Breast epithelium (tissue), 4 donors: ENCODE data around the gene NGDN. TPM values are rescaled to one million over a fixed set of nuclear protein-coding genes. Genes with fewer than 3 reads are reported as not detected.
"Not testable (repeated sequence)": the region's sequence is repeated elsewhere in the genome, so short reads cannot be mapped to it uniquely, and the experiment has no call there.

Experiments
- DNase-seq, 2 donors: peaks; one replicate each; pipeline ENCODE4 v3.0.0-alpha.2; 2019; ENCODE audit warnings: low spot score in 2 of 2
- H3K27ac ChIP-seq, 2 donors: fragments of 200-600 bp; sonication (generic) in 1 of 2; one replicate each; pipeline ENCODE4 v1.5.1; 2016 to 2019; ENCODE audit warnings: mild to moderate bottlenecking in 1 of 2
- H3K27me3 ChIP-seq, 2 donors: fragments of 200-600 bp; sonication (generic) in 1 of 2; one replicate each; pipeline versions ENCODE4 v1.5.1 to v1.6.0; 2017 to 2019; ENCODE audit warnings: control low read depth in 1 of 2, mild to moderate bottlenecking in 1 of 2
- H3K36me3 ChIP-seq: fragments of 200-600 bp; one replicate; pipeline ENCODE4 v1.5.1; 2019
- H3K4me1 ChIP-seq, 2 donors: fragments of 200-600 bp; sonication (generic); one replicate each; pipeline ENCODE4 v1.5.1; 2016 to 2019; ENCODE audit warnings: control low read depth in 1 of 2
- H3K4me3 ChIP-seq, 3 donors: fragments of 200-600 bp; sonication (generic); 1 replicate in 2 of 3; 2 replicates in 1 of 3; pipeline ENCODE4 v1.5.1; 2016 to 2019; ENCODE audit warnings: mild to moderate bottlenecking in 3 of 3, moderate library complexity in 2 of 3
- H3K9me3 ChIP-seq, 2 donors: fragments of 200-600 bp; sonication (generic) in 1 of 2; one replicate each; pipeline ENCODE4 v1.5.1; 2016 to 2019; ENCODE audit warnings: control low read depth in 1 of 2
- CTCF ChIP-seq, 3 donors: fragments of 450-650 bp; IDR thresholded peaks; one replicate each; pipeline ENCODE4 v1.5.1; 2016 to 2017; ENCODE audit warnings: antibody characterized with exemption in 3 of 3, mild to moderate bottlenecking in 3 of 3, moderate library complexity in 3 of 3
- POLR2A ChIP-seq: fragments of 450-650 bp; IDR thresholded peaks from one replicate; pipeline ENCODE4 v1.6.1; 2016; ENCODE audit warnings: antibody characterized with exemption, mild to moderate bottlenecking, moderate library complexity
- POLR2AphosphoS5 ChIP-seq, 3 donors: sonication (generic); formaldehyde crosslinking; IDR thresholded peaks; one replicate each; pipeline ENCODE4 v1.6.1; 2017; ENCODE audit warnings: antibody characterized with exemption in 3 of 3
- intact Hi-C: fragments of 100-400 bp; cut with DNase I; formaldehyde crosslinking; loops from one replicate; pipeline ENCODE4 v1.15.1; 2023; ENCODE audit warnings: low total_unique reads
- total RNA-seq, 3 donors: library from RNA; depleted of rRNA; stranded (reverse); fragments of >200 nt; gene quantifications; one replicate each; pipeline ENCODE4 v1.1.0, GENCODE V29; 2016

NGDN gene
- total RNA-seq, 3 donors from 2014 or later, result 39.8 to 58.8 (median 42.3) TPM

DNA sequence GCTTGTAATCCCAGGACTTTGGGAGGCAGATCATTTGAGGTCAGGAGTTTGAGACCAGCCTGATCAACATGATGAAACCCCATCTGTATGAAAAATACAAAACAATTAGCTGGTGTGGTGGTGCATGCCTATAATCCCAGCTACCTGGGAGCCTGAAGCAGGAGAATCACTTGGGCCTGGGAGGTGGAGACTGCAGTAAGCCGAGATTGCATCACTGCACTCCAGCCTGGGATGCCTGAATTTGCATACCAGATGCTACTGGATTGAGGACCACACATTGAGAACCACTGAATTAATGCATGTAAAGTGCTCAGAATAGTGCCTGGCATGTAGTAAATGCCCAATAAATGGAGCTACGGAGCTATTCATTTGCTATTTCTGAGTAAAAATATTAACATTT, 19.1 kb upstream of the NGDN start:
- H3K36me3 ChIP-seq, result no peaks in the 10 kb centered on the region
- no peak for TF ChIP-seq POLR2AphosphoS5 (IDR thresholded peaks at IDR 0.05)
- TF ChIP-seq CTCF (IDR thresholded peaks at IDR 0.05), result no peak
- TF ChIP-seq POLR2A, result no peak
- no peaks in the 10 kb centered on the region for H3K27me3 ChIP-seq
- no peaks in the 10 kb centered on the region for H3K4me1 ChIP-seq
- intact Hi-C loops, result no loop called here
- no peak for DNase-seq
- no peak overlapping the region for H3K4me3 ChIP-seq
- H3K27ac ChIP-seq, result no peak overlapping the region
- no peaks in the 10 kb centered on the region for H3K9me3 ChIP-seq

- no peak for TF ChIP-seq POLR2AphosphoS5 (IDR thresholded peaks at IDR 0.05)
- no peak for TF ChIP-seq CTCF (IDR thresholded peaks at IDR 0.05)
- TF ChIP-seq POLR2A, result no peak
- no peaks in the 10 kb centered on the region for H3K27me3 ChIP-seq
- H3K4me3 ChIP-seq, result no peak overlapping the region
- H3K4me1 ChIP-seq, result no peaks in the 10 kb centered on the region
- DNase-seq, result no peak
- no peak overlapping the region for H3K27ac ChIP-seq
- H3K9me3 ChIP-seq, result no peaks in the 10 kb centered on the region
- intact Hi-C loops, result no loop called here
- H3K36me3 ChIP-seq, result no peaks in the 10 kb centered on the region
Observed at GRCh38 chr14:23452237-23452636, 17.3 kb upstream of the NGDN start.

DNA sequence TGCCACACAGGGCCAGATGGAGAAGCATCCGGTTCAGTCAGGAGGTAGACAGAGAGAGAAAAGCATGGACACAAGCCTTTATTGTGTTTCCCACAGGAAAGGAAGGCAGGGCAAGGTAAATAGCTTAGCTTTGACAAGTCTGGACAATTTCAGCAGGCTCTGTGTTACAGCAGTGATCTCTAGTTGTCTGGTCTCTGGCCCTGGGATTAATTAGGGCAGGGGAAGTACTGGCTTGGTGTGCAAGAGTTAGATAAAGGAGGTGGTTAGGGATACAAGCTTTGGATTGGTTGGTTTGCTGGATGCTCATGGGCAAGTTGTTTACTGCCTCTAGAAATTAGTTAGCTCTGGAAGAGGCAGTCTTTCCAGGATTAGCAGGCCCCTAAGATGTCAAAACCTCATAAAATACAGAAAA, 15.1 kb upstream of the NGDN start:
- no peaks in the 10 kb centered on the region for H3K9me3 ChIP-seq
- no peak overlapping the region for H3K27ac ChIP-seq
- H3K4me3 ChIP-seq, result no peak overlapping the region
- no peak for DNase-seq
- TF ChIP-seq POLR2AphosphoS5 (IDR thresholded peaks at IDR 0.05), result no peak
- no peak for TF ChIP-seq POLR2A
- TF ChIP-seq CTCF (IDR thresholded peaks at IDR 0.05), result no peak
- no peaks in the 10 kb centered on the region for H3K36me3 ChIP-seq
- H3K27me3 ChIP-seq, result no peaks in the 10 kb centered on the region
- no peaks in the 10 kb centered on the region for H3K4me1 ChIP-seq
- intact Hi-C loops, result no loop called here

DNA sequence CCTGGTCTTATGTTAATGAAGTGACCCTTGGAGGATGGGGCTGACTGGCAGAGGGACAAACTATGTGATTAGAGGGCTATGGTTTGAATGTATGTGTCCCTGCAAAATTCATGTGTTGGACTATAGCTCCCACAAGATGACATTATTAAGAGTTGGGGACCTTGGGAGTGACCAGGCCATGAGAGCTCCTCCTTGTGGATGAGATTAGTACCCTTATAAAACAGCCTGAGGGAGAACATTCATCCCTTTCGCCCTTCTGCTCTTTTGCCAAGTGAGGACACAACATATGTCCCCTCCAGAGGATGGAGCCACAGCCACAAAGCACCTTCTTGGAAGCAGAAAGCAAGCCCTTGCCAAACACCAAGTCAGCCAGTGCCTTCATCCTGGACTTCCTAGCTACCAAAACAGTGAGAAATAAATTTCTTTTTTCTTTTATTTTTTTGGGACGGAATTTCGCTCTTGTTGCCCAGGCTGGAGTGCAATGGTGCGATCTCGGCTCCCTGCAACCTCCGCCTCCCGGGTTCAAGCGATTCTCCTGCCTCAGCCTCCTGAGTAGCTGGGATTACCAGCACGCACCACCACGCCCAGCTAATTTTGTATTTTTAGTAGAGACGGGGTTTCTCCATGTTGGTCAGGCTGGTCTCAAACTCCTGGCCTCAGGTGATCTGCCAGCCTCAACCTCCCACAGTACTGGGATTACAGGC, 12.5 kb upstream of the NGDN start:
- H3K4me1 ChIP-seq, H3K9me3 ChIP-seq, H3K36me3 ChIP-seq, H3K4me3 ChIP-seq, DNase-seq, H3K27ac ChIP-seq, H3K27me3 ChIP-seq, intact Hi-C loops: not testable (repeated sequence)

GRCh38 chr14:23457587-23458445, 11.7 kb upstream of the NGDN start:
- H3K27me3 ChIP-seq, result no peaks in the 10 kb centered on the region
- H3K4me1 ChIP-seq, result no peaks in the 10 kb centered on the region
- DNase-seq, result no peak
- no peak overlapping the region for H3K27ac ChIP-seq
- intact Hi-C loops, result no loop called here
- H3K4me3 ChIP-seq, result no peak overlapping the region
- TF ChIP-seq CTCF (IDR thresholded peaks at IDR 0.05), result no peak
- TF ChIP-seq POLR2AphosphoS5 (IDR thresholded peaks at IDR 0.05), result no peak
- TF ChIP-seq POLR2A, result no peak
- no peaks in the 10 kb centered on the region for H3K9me3 ChIP-seq
- H3K36me3 ChIP-seq, result no peaks in the 10 kb centered on the region
